Caco-2 (cell line): ENCODE measurements around the gene DPH1. TPM values are rescaled to one million over a fixed set of nuclear protein-coding genes. Genes with fewer than 3 reads are reported as not detected.

Source experiments
- BruUV-seq: library from RNA; stranded (reverse); fragments of 400-500 nt; replicated peaks from 2 replicates; lab custom pipeline; 2021; lab: Mats Ljungman, UMichigan
- CTCF ChIA-PET: fragments of 300-600 bp; sonication (Branson Sonifier 250); formaldehyde crosslinking; loops from one replicate; lab custom pipeline; 2022; ENCODE audit warnings: antibody characterized with exemption; lab: Charles Lee
- POLR2A ChIA-PET: fragments of 300-600 bp; sonication (Branson Sonifier 250); formaldehyde crosslinking; loops from one replicate; lab custom pipeline; 2022; ENCODE audit warnings: antibody characterized with exemption; lab: Charles Lee
- DNase-seq, 2 experiments: peaks; one replicate each; pipeline versions ENCODE4 v3.0.0 to v3.0.0-alpha.2; 2020 to 2022
- H3K27me3 ChIP-seq: replicated peaks from 2 replicates; pipeline ENCODE4 v1.6.0; 2011; ENCODE audit warnings: low read length; ENCODE audit not compliant: control insufficient read depth, insufficient read depth
- H3K36me3 ChIP-seq: 2 replicates; pipeline ENCODE4 v1.5.1; 2011; ENCODE audit warnings: low read length; ENCODE audit not compliant: control insufficient read depth, insufficient read depth
- H3K4me1 ChIP-seq: fragments of 250-450 bp; sonication (Bioruptor Pico); 2 replicates; pipeline ENCODE4 v1.5.1; 2020; ENCODE audit warnings: mild to moderate bottlenecking
- H3K4me3 ChIP-seq: 2 replicates; pipeline ENCODE4 v1.5.1; 2011; ENCODE audit warnings: low read depth, mild to moderate bottlenecking, control low read depth, low read length
- H3K9me3 ChIP-seq: fragments of 250-450 bp; sonication (Bioruptor Pico); 2 replicates; pipeline ENCODE4 v1.5.1; 2020; ENCODE audit warnings: mild to moderate bottlenecking, moderate library complexity
- H3K27ac Mint-ChIP-seq: one replicate; pipeline ENCODE4 v1.8.0; 2022; ENCODE audit warnings: mixed read lengths; ENCODE audit not compliant: unreplicated experiment
- H3K27me3 Mint-ChIP-seq: one replicate; pipeline ENCODE4 v1.8.0; 2022; ENCODE audit warnings: mixed read lengths; ENCODE audit not compliant: insufficient read depth, unreplicated experiment
- H3K36me3 Mint-ChIP-seq: one replicate; pipeline ENCODE4 v1.8.0; 2022; ENCODE audit warnings: mild to moderate bottlenecking, mixed read lengths; ENCODE audit not compliant: insufficient read depth, unreplicated experiment
- H3K4me1 Mint-ChIP-seq: one replicate; pipeline ENCODE4 v1.8.0; 2022; ENCODE audit warnings: low read depth, mixed read lengths; ENCODE audit not compliant: unreplicated experiment
- H3K4me3 Mint-ChIP-seq: one replicate; pipeline ENCODE4 v1.8.0; 2022; ENCODE audit warnings: mild to moderate bottlenecking, moderate library complexity, mixed read lengths; ENCODE audit not compliant: unreplicated experiment
- H3K9me3 Mint-ChIP-seq: one replicate; pipeline ENCODE4 v1.8.0; 2022; ENCODE audit warnings: mixed read lengths; ENCODE audit not compliant: unreplicated experiment
- intact Hi-C: fragments of 100-400 bp; cut with micrococcal nuclease; formaldehyde crosslinking; loops from one replicate; pipeline ENCODE4 v1.10.0; 2022; ENCODE audit not compliant: unreplicated experiment
- total RNA-seq: library from RNA; stranded (reverse); gene quantifications from 2 replicates; pipeline ENCODE4 v1.2.3, GENCODE V29; 2022
- TF ChIP-seq, protein P1 (sequence below), 2 experiments: fragments of 200-600 bp in 1 of 2; IDR thresholded peaks; 1 replicate in 1 of 2; 2 replicates in 1 of 2; pipeline versions ENCODE4 v1.5.1 to v1.8.0; 2011 to 2022; ENCODE audit warnings: antibody characterized with exemption in 1 of 2, control low read depth in 1 of 2, inconsistent platforms in 1 of 2, low read depth in 1 of 2, low read length in 1 of 2, mild to moderate bottlenecking in 1 of 2, moderate library complexity in 1 of 2; ENCODE audit not compliant: insufficient read depth in 1 of 2, severe bottlenecking in 1 of 2, unreplicated experiment in 1 of 2

DPH1 gene
- total RNA-seq, 1 experiment from 2014 or later: 52.0 TPM

- Histone ChIP-seq H3K27me3 (no peaks in the 10 kb centered on the region), H3K36me3 (no peaks in the 10 kb centered on the region), H3K4me1 (peaks cover 5% of the 10 kb centered on the region), H3K4me3 (no peak overlapping the region), H3K9me3 (no peaks in the 10 kb centered on the region)
- CTCF ChIA-PET: interaction anchor here (0.6 to 3.7 kb wide), 3 partner anchors 62 to 204 kb away, joined by 4 to 57 read pairs (median 4); no protein-coding TSS in a partner anchor
- H3K27me3 Mint-ChIP-seq: peaks cover 9% of the 10 kb centered on the region
- H3K9me3 Mint-ChIP-seq: no peaks in the 10 kb centered on the region
- H3K4me1 Mint-ChIP-seq: no peaks in the 10 kb centered on the region
- H3K4me3 Mint-ChIP-seq: no peak overlapping the region
- TF ChIP-seq, protein P1, sequence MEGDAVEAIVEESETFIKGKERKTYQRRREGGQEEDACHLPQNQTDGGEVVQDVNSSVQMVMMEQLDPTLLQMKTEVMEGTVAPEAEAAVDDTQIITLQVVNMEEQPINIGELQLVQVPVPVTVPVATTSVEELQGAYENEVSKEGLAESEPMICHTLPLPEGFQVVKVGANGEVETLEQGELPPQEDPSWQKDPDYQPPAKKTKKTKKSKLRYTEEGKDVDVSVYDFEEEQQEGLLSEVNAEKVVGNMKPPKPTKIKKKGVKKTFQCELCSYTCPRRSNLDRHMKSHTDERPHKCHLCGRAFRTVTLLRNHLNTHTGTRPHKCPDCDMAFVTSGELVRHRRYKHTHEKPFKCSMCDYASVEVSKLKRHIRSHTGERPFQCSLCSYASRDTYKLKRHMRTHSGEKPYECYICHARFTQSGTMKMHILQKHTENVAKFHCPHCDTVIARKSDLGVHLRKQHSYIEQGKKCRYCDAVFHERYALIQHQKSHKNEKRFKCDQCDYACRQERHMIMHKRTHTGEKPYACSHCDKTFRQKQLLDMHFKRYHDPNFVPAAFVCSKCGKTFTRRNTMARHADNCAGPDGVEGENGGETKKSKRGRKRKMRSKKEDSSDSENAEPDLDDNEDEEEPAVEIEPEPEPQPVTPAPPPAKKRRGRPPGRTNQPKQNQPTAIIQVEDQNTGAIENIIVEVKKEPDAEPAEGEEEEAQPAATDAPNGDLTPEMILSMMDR (IDR thresholded peaks at IDR 0.05; ENCODE audit: insufficient read depth in 1 of 2, low read depth in 1 of 2, low read length in 1 of 2, severe bottlenecking in 1 of 2, unreplicated experiment in 1 of 2): no peak
- H3K36me3 Mint-ChIP-seq: peaks cover 16% of the 10 kb centered on the region
- no peak for DNase-seq
- intact Hi-C loops: loop anchor here (10.0 kb wide), 1 partner anchor 228 kb away; no protein-coding TSS in a partner anchor
- POLR2A ChIA-PET: no interaction called here
- H3K27ac Mint-ChIP-seq: no peak overlapping the region
- no TSS peak for BruUV-seq
Observed at GRCh38 chr17:2056206-2057174, 26.5 kb downstream of the DPH1 start.

GRCh38 chr17:2057175-2057759 is 27.3 kb downstream of the DPH1 start:
- no peaks in the 10 kb centered on the region for H3K4me1 Mint-ChIP-seq
- Histone ChIP-seq H3K9me3 (no peaks in the 10 kb centered on the region), H3K36me3 (no peaks in the 10 kb centered on the region), H3K4me3 (no peak overlapping the region), H3K4me1 (peaks cover 5% of the 10 kb centered on the region; the same call in 1 of the 2 replicates), H3K27me3 (no peaks in the 10 kb centered on the region)
- ChIA-PET POLR2A (interaction anchor here (0.6 kb wide), 1 partner anchor 55 kb away, joined by 4 read pairs; no protein-coding TSS in a partner anchor), CTCF (no interaction called here)
- TF ChIP-seq, protein P1 (IDR thresholded peaks at IDR 0.05; ENCODE audit: insufficient read depth in 1 of 2, low read depth in 1 of 2, low read length in 1 of 2, severe bottlenecking in 1 of 2, unreplicated experiment in 1 of 2): no peak
- no peak overlapping the region for H3K27ac Mint-ChIP-seq
- H3K27me3 Mint-ChIP-seq: peaks cover 2% of the 10 kb centered on the region
- intact Hi-C loops: loop anchor here (10.0 kb wide), 1 partner anchor 228 kb away; no protein-coding TSS in a partner anchor
- no peak for DNase-seq
- BruUV-seq: no TSS peak
- H3K36me3 Mint-ChIP-seq: peaks cover 16% of the 10 kb centered on the region
- H3K9me3 Mint-ChIP-seq: no peaks in the 10 kb centered on the region
- no peak overlapping the region for H3K4me3 Mint-ChIP-seq
